IgD-negative memory B cell (primary cell): Measurements from ENCODE around the gene RELN. TPM values are rescaled to one million over a fixed set of nuclear protein-coding genes. Genes with fewer than 3 reads are reported as not detected.

Source experiments
- H3K27ac Mint-ChIP-seq, 3 donors: one replicate each; pipeline ENCODE4 v1.8.0; 2020 to 2022; ENCODE audit warnings: mild to moderate bottlenecking in 3 of 3, mixed read lengths in 3 of 3, moderate library complexity in 1 of 3
- H3K27me3 Mint-ChIP-seq: one replicate; pipeline ENCODE4 v1.8.0; 2021; ENCODE audit warnings: mixed read lengths
- H3K36me3 Mint-ChIP-seq: one replicate; pipeline ENCODE4 v1.8.0; 2020; ENCODE audit warnings: mild to moderate bottlenecking, mixed read lengths
- H3K4me1 Mint-ChIP-seq, 3 donors: one replicate each; pipeline ENCODE4 v1.8.0; 2020 to 2022; ENCODE audit warnings: mixed read lengths in 3 of 3, mild to moderate bottlenecking in 1 of 3
- H3K4me3 Mint-ChIP-seq, 4 donors: one replicate each; pipeline ENCODE4 v1.8.0; 2020 to 2022; ENCODE audit warnings: mild to moderate bottlenecking in 4 of 4, mixed read lengths in 4 of 4, moderate library complexity in 3 of 4
- H3K9me3 Mint-ChIP-seq, 3 donors: one replicate each; pipeline ENCODE4 v1.8.0; 2020 to 2021; ENCODE audit warnings: mixed read lengths in 3 of 3, mild to moderate bottlenecking in 1 of 3
- polyA plus RNA-seq: library from polyadenylated mRNA; unstranded; fragments of 300-500 nt; fragmentation: Illumina TruSeq; gene quantifications from one replicate; pipeline ENCODE4 v1.2.3, GENCODE V29; 2021

RELN gene
- polyA plus RNA-seq, 1 donor from 2014 or later, result not detected

- no peaks in the 10 kb centered on the region for H3K36me3 Mint-ChIP-seq
- peaks cover 2% of the 10 kb centered on the region for H3K27me3 Mint-ChIP-seq
- H3K9me3 Mint-ChIP-seq, result no peaks in the 10 kb centered on the region
- no peaks in the 10 kb centered on the region for H3K4me1 Mint-ChIP-seq
- no peak overlapping the region for H3K4me3 Mint-ChIP-seq
- H3K27ac Mint-ChIP-seq, result no peak overlapping the region
Observed at GRCh38 chr7:104007614-104008013, 18.2 kb upstream of the RELN start.

DNA sequence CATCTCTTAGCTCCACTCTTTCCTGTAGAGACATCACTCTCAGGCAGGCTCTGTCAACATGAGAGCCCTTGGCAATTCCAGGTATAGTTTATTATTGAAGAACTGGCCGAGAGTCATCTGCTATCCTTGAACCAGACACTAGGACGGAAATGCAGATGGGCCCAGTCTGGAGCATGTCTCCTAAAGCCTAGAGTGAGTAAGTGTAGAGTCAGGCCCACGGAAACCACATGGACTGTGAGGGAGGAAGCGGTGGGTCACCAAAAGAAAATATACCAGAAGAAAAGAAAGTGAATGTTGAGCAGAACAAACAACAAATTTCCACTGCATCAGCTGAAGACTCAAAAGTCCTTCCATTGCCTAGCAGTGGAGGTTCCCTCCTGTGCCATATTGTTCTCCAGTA lies 15.7 kb upstream of the RELN start:
- Mint-ChIP-seq H3K9me3 (no peaks in the 10 kb centered on the region), H3K27ac (no peak overlapping the region), H3K4me1 (no peaks in the 10 kb centered on the region), H3K36me3 (no peaks in the 10 kb centered on the region), H3K27me3 (peaks cover 2% of the 10 kb centered on the region), H3K4me3 (no peak overlapping the region)

- H3K9me3 Mint-ChIP-seq, result no peaks in the 10 kb centered on the region
- no peaks in the 10 kb centered on the region for H3K4me1 Mint-ChIP-seq
- H3K27me3 Mint-ChIP-seq, result no peaks in the 10 kb centered on the region
- H3K36me3 Mint-ChIP-seq, result no peaks in the 10 kb centered on the region
- no peak overlapping the region for H3K27ac Mint-ChIP-seq
- no peak overlapping the region for H3K4me3 Mint-ChIP-seq
Observed at GRCh38 chr7:103996639-103997038, 7.2 kb upstream of the RELN start.

DNA sequence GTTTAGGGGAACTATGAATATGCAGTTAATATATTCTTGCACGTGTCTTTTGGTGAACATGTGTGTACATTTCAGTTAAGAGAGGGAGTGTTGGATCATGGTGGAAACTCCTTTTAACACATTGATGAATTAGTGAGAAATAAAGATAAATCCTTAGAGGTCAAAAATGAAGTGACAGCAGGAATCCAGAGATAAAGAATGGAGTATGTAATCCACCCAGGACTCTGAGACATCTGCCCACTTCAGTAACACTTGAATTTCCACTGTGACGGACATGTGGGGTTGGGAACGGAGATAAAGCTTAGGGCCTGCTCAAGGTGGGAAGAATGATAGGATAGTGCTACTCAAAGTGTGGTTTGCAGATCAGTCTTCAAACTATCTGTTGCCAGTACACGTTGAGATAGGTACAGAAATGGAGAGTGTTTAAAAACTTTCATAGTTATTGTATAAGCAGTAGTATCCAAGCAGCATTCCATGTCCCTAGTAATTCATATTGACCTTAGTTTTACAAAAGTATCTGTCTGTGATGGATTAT lies 6.6 kb upstream of the RELN start:
- Mint-ChIP-seq H3K4me3 (no peak overlapping the region), H3K36me3 (no peaks in the 10 kb centered on the region), H3K27ac (no peak overlapping the region), H3K9me3 (no peaks in the 10 kb centered on the region), H3K27me3 (peaks cover 4% of the 10 kb centered on the region), H3K4me1 (no peaks in the 10 kb centered on the region)

DNA sequence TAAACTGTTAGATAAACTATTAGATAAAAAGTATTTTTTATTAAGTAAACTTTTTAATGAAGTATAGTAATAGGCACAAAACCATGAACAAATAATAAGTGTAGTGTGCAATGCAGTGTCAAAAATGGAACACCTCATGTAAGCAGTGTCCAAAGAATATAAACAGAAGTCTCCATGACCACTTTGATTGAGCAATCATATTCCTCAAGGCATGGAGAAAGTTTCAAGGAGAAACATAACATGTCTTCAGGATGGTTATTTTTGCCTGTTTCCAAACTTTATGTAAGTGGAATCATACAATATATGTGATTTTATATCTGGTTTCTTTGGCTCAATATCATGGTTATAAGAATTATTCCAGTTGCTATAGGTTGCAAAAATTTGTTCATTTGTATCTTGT lies 6.1 kb upstream of the RELN start:
- no peak overlapping the region for H3K27ac Mint-ChIP-seq

DNA sequence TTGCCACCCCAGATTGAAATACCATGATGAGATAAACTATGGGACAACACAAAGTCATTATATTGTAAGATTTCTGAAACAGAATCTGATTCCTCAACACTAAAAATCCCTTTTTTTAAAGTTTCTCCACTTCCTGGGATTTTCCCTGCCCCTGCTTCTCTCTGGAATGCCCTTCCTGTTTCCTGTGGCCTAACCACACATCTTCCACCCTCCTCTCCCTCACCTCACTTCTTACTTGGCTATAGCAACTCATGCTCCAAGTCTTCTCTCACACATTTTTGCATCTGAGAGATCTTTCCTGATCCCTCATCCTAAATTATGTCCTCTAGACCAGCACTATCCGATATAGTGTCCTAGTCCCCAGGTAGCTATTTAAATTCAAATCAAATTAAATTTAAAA lies 4.1 kb upstream of the RELN start:
- Mint-ChIP-seq H3K36me3 (no peaks in the 10 kb centered on the region), H3K9me3 (peaks cover 0 to 3% (median 0%) of the 10 kb centered on the region in 3 donors), H3K27me3 (peaks cover 17% of the 10 kb centered on the region), H3K4me3 (no peak overlapping the region), H3K27ac (no peak overlapping the region), H3K4me1 (peaks cover 4 to 5% (median 5%) of the 10 kb centered on the region in 3 donors)

More for the DNA sequence above, 6.1 kb upstream of the RELN start:
- Mint-ChIP-seq H3K9me3 (no peaks in the 10 kb centered on the region), H3K36me3 (no peaks in the 10 kb centered on the region), H3K27me3 (peaks cover 7% of the 10 kb centered on the region), H3K4me1 (peaks cover 0 to under 1% (median 0%) of the 10 kb centered on the region in 3 donors), H3K4me3 (no peak overlapping the region)

DNA sequence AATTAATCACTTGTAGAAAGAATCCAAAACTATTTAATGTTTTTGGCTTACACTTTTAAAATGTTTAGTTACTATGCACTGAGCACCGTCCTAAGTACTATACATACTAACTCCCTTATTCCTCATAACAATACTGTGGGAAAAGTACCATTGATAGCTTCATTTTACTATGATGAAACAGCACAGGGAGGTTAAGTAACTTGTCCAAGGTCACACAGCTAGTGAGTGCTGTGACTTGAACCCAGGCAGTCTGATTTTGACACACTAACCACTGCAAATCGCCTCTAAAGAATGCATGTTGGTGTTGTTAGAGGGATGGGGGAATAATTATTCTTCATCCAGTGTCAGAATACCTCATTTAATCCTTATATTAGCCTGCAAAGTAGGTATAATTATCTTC lies 1.9 kb upstream of the RELN start:
- Mint-ChIP-seq H3K4me3 (peak overlapping the region in 1 of 4 donors; percentile 30), H3K36me3 (no peaks in the 10 kb centered on the region), H3K4me1 (peaks cover 4 to 10% (median 6%) of the 10 kb centered on the region in 3 donors), H3K27ac (no peak overlapping the region), H3K9me3 (peaks cover 0 to 3% (median 0%) of the 10 kb centered on the region in 3 donors), H3K27me3 (peaks cover 23% of the 10 kb centered on the region)

DNA sequence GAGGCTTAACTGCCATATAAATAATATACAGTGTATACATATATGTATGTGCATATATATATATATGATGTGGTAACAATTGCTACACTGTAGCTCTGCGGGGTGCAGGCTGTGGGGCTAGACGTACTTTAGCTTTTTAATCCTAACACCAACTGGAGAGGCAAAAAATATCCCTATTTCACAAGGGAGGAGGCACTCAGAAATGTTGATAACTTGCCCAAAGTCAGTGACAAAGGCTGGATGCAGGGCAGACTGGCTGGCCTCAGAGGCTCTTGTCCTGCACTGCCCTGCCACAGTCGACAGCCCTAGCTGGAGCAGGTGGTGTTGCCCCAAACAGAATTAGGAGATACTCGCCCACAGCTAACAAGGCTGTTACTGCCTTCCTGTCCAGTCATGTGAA lies 1.5 kb upstream of the RELN start:
- Mint-ChIP-seq H3K27ac (no peak overlapping the region), H3K4me1 (peaks cover 4 to 10% (median 6%) of the 10 kb centered on the region in 3 donors), H3K9me3 (peaks cover 0 to 3% (median 0%) of the 10 kb centered on the region in 3 donors), H3K27me3 (peaks cover 23% of the 10 kb centered on the region), H3K4me3 (peak overlapping the region in 2 of 4 donors; percentile 64 to 78), H3K36me3 (no peaks in the 10 kb centered on the region)

DNA sequence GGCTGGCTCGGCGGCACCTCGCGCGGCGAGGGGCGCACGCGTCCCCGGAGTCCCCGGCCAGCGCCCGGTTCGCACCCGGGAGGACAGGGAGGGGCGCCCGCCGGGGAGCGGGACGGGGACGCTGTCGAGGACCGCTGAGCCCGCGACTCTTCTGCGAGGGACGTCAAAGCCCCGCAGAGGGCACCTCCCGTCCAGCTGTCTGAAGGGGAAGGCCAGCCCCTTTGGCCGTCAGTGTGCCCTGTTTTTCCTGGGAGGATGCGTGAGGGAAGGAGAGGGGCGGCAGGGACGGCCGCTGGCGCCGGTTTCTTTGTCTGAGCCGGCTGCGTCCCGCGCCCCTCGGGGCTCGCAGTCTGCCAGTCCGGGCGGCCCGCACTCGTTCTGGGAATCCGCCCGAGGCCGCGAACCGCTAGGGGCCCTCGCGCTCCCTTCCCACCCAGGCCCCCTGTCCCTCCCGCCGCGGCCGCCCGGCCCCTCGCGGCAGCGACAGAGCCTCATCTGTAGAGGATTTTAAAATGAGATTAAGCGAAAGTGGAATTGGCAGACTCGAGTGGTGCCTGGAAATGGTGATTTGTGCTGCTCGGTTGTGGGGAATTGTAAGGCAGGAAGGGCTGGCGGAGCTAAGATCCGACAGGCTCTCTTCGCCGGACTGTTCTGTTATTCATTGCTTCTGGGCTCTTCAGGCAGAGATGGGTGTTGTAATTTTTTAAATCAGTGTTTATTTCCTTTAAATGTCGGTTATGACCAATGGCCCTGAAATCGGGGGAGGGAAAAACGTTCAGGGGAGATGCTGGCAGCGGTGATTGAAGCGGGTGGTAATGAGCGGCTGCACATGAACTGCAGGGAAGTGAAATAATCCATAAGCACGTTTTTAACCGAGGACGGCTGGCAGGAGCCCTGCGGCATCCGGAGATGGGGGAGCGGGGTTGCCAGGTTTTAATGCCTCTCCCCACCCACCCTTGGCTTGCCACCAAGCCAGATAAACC lies 618 bp upstream of the RELN start:
- peaks cover 23% of the 10 kb centered on the region for H3K27me3 Mint-ChIP-seq
- peak overlapping the region in 1 of 3 donors; percentile 3 for H3K27ac Mint-ChIP-seq
- peaks cover 0 to 3% (median 0%) of the 10 kb centered on the region in 3 donors for H3K9me3 Mint-ChIP-seq
- peak overlapping the region in 3 of 4 donors; percentile 36 to 91 (median 78) for H3K4me3 Mint-ChIP-seq
- no peaks in the 10 kb centered on the region for H3K36me3 Mint-ChIP-seq
- H3K4me1 Mint-ChIP-seq, result peaks cover 4 to 10% (median 6%) of the 10 kb centered on the region in 3 donors

GRCh38 chr7:103988468-103989199 lies 824 bp downstream of the RELN start:
- H3K27ac Mint-ChIP-seq, result no peak overlapping the region
- H3K27me3 Mint-ChIP-seq, result peaks cover 23% of the 10 kb centered on the region
- H3K4me1 Mint-ChIP-seq, result peaks cover 4 to 10% (median 6%) of the 10 kb centered on the region in 3 donors
- H3K9me3 Mint-ChIP-seq, result peaks cover 0 to 3% (median 0%) of the 10 kb centered on the region in 3 donors
- H3K4me3 Mint-ChIP-seq, result peak overlapping the region in 1 of 4 donors; percentile 70
- H3K36me3 Mint-ChIP-seq, result no peaks in the 10 kb centered on the region

GRCh38 chr7:103987451-103987850 lies 2.0 kb downstream of the RELN start:
- no peak overlapping the region for H3K27ac Mint-ChIP-seq
- H3K9me3 Mint-ChIP-seq, result peaks cover 0 to 3% (median 0%) of the 10 kb centered on the region in 3 donors
- H3K4me3 Mint-ChIP-seq, result no peak overlapping the region
- H3K27me3 Mint-ChIP-seq, result peaks cover 23% of the 10 kb centered on the region
- H3K4me1 Mint-ChIP-seq, result peaks cover 4 to 10% (median 6%) of the 10 kb centered on the region in 3 donors
- no peaks in the 10 kb centered on the region for H3K36me3 Mint-ChIP-seq

DNA sequence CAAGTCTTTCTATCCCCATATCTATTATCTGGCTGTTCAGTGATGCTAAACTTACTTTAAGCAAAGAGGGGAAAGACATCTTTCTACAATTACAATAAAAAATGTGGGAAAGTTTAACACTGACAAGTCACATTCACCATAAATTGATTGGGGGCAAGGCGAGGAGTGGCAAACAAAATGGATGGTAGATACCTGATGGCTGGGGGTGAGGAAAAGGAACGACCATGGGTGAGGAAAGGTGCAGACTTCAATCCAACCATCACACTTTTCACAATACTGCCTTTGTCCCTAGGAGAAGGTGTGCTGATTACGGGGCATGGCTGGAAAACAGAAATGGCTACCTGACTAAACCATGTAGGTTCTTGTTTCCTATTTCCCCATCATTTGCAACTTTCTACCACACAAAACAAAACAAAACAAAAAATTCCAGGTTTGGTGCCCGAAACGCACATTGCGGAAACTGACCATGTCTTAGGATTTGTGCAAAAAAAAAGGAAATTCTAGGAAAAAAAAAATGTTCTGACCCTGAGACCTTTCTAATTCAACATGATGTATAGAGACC lies 3.8 kb downstream of the RELN start:
- no peak overlapping the region for H3K4me3 Mint-ChIP-seq
- no peak overlapping the region for H3K27ac Mint-ChIP-seq
- peaks cover 17% of the 10 kb centered on the region for H3K27me3 Mint-ChIP-seq
- H3K36me3 Mint-ChIP-seq, result no peaks in the 10 kb centered on the region
- H3K9me3 Mint-ChIP-seq, result peaks cover 0 to 3% (median 0%) of the 10 kb centered on the region in 3 donors
- H3K4me1 Mint-ChIP-seq, result peaks cover 4 to 10% (median 6%) of the 10 kb centered on the region in 3 donors

DNA sequence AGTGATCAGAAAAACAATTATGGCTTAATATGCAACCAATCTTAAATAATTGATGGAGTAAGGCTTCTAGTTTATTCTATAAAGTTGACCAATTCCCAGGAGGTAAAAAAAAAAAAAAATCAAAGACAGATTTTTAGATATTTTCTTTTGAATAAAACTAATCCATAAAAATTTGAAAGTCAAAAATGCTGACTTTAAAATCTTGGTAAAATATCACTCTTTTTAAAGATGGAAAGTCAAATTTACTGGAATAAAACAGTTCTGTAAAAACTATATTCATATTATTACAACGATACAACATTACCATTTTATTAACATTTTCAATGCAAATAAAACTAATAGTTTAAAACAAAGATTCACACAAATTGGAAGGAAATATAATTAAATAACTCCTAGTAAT lies 5.4 kb downstream of the RELN start:
- no peaks in the 10 kb centered on the region for H3K36me3 Mint-ChIP-seq
- no peak overlapping the region for H3K4me3 Mint-ChIP-seq
- no peak overlapping the region for H3K27ac Mint-ChIP-seq
- H3K4me1 Mint-ChIP-seq, result peaks cover 0 to 5% (median 2%) of the 10 kb centered on the region in 3 donors
- no peaks in the 10 kb centered on the region for H3K9me3 Mint-ChIP-seq
- H3K27me3 Mint-ChIP-seq, result peaks cover 10% of the 10 kb centered on the region

GRCh38 chr7:103983201-103983977 lies 6.1 kb downstream of the RELN start:
- Mint-ChIP-seq H3K4me1 (peaks cover 0 to 4% (median 2%) of the 10 kb centered on the region in 3 donors), H3K27ac (no peak overlapping the region), H3K9me3 (no peaks in the 10 kb centered on the region), H3K4me3 (no peak overlapping the region), H3K27me3 (peaks cover 4% of the 10 kb centered on the region), H3K36me3 (no peaks in the 10 kb centered on the region)
